H1 (cell line): Measurements from ENCODE around the gene STKLD1.

Experiments
- BACH1 ChIP-seq: IDR thresholded peaks from 2 replicates; pipeline ENCODE4 v1.6.1; 2012; ENCODE audit warnings: low read length, improper control_type of control experiment
- JUN ChIP-seq: IDR thresholded peaks from 2 replicates; pipeline ENCODE4 v1.6.1; 2011; ENCODE audit warnings: low read depth, mild to moderate bottlenecking, improper control_type of control experiment, low read length
- POLR2A ChIP-seq, 2 experiments: IDR thresholded peaks; 1 replicate in 1 of 2; 2 replicates in 1 of 2; pipeline ENCODE4 v1.6.1; 2011; ENCODE audit warnings: low read depth in 2 of 2, low read length in 2 of 2, mild to moderate bottlenecking in 2 of 2; ENCODE audit errors: control extremely low read depth in 1 of 2
- RNF2 ChIP-seq: fragments of 200-900, 300-1000 bp; sonication (generic); IDR thresholded peaks from 2 replicates; pipeline ENCODE4 v1.7.1; 2016; ENCODE audit warnings: borderline replicate concordance, low read depth, mild to moderate bottlenecking, antibody characterized with exemption, low read length; ENCODE audit not compliant: poor library complexity, severe bottlenecking; ENCODE audit errors: missing control alignments
- TF ChIP-seq, protein P1 (sequence below), 3 experiments: IDR thresholded peaks; 1 replicate in 2 of 3; 2 replicates in 1 of 3; pipeline versions ENCODE4 v1.5.1 to v1.6.1; 2011; ENCODE audit warnings: low read length in 3 of 3, mild to moderate bottlenecking in 3 of 3, inconsistent platforms in 2 of 3, low read depth in 1 of 3, moderate library complexity in 1 of 3; ENCODE audit not compliant: insufficient read depth in 1 of 3; ENCODE audit errors: control extremely low read depth in 1 of 3
- TF ChIP-seq, protein P2 (sequence below): fragments of 300-600 bp; sonication (generic); IDR thresholded peaks from 2 replicates; pipeline ENCODE4 v1.7.1; 2012; ENCODE audit warnings: low read length, moderate library complexity, mild to moderate bottlenecking, inconsistent platforms; ENCODE audit not compliant: insufficient replicate concordance

DNA sequence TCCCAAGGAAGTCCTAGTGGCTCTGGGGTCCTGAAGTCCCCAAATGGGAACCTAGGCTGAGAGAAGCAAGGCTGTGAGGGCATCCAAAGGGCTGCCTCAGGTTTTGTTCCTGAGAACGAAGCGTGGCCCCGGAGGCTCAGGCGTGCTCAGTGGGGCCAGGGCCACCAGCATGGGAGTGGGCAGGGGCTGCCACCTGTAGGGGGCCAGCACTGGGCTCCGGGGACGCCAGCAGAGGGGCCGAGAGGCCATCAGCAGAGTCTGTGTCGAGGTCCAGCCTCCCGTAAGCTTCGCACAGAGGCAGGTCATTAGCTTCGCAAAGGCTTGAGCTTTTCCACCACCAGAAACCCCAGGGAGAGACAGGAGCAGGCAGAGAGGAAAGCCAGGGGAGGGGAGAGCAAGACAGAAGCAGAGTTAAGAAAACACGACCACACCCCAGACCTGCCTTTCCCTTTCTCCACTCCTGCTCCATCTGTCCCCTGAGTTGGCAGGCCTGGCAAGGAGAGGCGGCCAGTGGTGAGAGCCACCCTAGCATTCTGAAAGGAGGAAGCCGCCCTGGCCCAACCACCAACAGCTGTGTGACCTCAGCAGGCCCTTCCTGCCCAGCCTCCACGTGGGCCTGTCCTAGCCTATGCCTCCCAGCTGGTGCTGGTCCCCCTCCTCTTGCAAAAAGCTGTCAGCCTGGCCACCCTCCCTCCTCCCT, 34.6 kb upstream of the STKLD1 start:
- TF ChIP-seq, protein P1, sequence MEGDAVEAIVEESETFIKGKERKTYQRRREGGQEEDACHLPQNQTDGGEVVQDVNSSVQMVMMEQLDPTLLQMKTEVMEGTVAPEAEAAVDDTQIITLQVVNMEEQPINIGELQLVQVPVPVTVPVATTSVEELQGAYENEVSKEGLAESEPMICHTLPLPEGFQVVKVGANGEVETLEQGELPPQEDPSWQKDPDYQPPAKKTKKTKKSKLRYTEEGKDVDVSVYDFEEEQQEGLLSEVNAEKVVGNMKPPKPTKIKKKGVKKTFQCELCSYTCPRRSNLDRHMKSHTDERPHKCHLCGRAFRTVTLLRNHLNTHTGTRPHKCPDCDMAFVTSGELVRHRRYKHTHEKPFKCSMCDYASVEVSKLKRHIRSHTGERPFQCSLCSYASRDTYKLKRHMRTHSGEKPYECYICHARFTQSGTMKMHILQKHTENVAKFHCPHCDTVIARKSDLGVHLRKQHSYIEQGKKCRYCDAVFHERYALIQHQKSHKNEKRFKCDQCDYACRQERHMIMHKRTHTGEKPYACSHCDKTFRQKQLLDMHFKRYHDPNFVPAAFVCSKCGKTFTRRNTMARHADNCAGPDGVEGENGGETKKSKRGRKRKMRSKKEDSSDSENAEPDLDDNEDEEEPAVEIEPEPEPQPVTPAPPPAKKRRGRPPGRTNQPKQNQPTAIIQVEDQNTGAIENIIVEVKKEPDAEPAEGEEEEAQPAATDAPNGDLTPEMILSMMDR (IDR thresholded peaks at IDR 0.05; ENCODE audit: control extremely low read depth in 1 of 3, insufficient read depth in 1 of 3, low read depth in 1 of 3, low read length in 3 of 3): no peak
- TF ChIP-seq BACH1 (no peak), RNF2 (no peak), POLR2A (IDR thresholded peaks at IDR 0.05; ENCODE audit: control extremely low read depth in 1 of 2, low read depth in 2 of 2, low read length in 2 of 2) (no peak), JUN (no peak)
- TF ChIP-seq, protein P2, sequence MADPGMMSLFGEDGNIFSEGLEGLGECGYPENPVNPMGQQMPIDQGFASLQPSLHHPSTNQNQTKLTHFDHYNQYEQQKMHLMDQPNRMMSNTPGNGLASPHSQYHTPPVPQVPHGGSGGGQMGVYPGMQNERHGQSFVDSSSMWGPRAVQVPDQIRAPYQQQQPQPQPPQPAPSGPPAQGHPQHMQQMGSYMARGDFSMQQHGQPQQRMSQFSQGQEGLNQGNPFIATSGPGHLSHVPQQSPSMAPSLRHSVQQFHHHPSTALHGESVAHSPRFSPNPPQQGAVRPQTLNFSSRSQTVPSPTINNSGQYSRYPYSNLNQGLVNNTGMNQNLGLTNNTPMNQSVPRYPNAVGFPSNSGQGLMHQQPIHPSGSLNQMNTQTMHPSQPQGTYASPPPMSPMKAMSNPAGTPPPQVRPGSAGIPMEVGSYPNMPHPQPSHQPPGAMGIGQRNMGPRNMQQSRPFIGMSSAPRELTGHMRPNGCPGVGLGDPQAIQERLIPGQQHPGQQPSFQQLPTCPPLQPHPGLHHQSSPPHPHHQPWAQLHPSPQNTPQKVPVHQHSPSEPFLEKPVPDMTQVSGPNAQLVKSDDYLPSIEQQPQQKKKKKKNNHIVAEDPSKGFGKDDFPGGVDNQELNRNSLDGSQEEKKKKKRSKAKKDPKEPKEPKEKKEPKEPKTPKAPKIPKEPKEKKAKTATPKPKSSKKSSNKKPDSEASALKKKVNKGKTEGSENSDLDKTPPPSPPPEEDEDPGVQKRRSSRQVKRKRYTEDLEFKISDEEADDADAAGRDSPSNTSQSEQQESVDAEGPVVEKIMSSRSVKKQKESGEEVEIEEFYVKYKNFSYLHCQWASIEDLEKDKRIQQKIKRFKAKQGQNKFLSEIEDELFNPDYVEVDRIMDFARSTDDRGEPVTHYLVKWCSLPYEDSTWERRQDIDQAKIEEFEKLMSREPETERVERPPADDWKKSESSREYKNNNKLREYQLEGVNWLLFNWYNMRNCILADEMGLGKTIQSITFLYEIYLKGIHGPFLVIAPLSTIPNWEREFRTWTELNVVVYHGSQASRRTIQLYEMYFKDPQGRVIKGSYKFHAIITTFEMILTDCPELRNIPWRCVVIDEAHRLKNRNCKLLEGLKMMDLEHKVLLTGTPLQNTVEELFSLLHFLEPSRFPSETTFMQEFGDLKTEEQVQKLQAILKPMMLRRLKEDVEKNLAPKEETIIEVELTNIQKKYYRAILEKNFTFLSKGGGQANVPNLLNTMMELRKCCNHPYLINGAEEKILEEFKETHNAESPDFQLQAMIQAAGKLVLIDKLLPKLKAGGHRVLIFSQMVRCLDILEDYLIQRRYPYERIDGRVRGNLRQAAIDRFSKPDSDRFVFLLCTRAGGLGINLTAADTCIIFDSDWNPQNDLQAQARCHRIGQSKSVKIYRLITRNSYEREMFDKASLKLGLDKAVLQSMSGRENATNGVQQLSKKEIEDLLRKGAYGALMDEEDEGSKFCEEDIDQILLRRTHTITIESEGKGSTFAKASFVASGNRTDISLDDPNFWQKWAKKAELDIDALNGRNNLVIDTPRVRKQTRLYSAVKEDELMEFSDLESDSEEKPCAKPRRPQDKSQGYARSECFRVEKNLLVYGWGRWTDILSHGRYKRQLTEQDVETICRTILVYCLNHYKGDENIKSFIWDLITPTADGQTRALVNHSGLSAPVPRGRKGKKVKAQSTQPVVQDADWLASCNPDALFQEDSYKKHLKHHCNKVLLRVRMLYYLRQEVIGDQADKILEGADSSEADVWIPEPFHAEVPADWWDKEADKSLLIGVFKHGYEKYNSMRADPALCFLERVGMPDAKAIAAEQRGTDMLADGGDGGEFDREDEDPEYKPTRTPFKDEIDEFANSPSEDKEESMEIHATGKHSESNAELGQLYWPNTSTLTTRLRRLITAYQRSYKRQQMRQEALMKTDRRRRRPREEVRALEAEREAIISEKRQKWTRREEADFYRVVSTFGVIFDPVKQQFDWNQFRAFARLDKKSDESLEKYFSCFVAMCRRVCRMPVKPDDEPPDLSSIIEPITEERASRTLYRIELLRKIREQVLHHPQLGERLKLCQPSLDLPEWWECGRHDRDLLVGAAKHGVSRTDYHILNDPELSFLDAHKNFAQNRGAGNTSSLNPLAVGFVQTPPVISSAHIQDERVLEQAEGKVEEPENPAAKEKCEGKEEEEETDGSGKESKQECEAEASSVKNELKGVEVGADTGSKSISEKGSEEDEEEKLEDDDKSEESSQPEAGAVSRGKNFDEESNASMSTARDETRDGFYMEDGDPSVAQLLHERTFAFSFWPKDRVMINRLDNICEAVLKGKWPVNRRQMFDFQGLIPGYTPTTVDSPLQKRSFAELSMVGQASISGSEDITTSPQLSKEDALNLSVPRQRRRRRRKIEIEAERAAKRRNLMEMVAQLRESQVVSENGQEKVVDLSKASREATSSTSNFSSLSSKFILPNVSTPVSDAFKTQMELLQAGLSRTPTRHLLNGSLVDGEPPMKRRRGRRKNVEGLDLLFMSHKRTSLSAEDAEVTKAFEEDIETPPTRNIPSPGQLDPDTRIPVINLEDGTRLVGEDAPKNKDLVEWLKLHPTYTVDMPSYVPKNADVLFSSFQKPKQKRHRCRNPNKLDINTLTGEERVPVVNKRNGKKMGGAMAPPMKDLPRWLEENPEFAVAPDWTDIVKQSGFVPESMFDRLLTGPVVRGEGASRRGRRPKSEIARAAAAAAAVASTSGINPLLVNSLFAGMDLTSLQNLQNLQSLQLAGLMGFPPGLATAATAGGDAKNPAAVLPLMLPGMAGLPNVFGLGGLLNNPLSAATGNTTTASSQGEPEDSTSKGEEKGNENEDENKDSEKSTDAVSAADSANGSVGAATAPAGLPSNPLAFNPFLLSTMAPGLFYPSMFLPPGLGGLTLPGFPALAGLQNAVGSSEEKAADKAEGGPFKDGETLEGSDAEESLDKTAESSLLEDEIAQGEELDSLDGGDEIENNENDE: no peak
